Breast epithelium (tissue), 3 donors: ENCODE results near the gene ARFRP1.

ENCODE experiments used
- POLR2A ChIP-seq: fragments of 450-650 bp; IDR thresholded peaks from one replicate; pipeline ENCODE4 v1.6.1; 2016; ENCODE audit warnings: antibody characterized with exemption, mild to moderate bottlenecking, moderate library complexity
- POLR2AphosphoS5 ChIP-seq, 3 donors: sonication (generic); formaldehyde crosslinking; IDR thresholded peaks; one replicate each; pipeline ENCODE4 v1.6.1; 2017; ENCODE audit warnings: antibody characterized with exemption in 3 of 3
- TF ChIP-seq, protein P1 (sequence below), 3 donors: fragments of 450-650 bp; IDR thresholded peaks; one replicate each; pipeline ENCODE4 v1.5.1; 2016 to 2017; ENCODE audit warnings: antibody characterized with exemption in 3 of 3, mild to moderate bottlenecking in 3 of 3, moderate library complexity in 3 of 3

DNA sequence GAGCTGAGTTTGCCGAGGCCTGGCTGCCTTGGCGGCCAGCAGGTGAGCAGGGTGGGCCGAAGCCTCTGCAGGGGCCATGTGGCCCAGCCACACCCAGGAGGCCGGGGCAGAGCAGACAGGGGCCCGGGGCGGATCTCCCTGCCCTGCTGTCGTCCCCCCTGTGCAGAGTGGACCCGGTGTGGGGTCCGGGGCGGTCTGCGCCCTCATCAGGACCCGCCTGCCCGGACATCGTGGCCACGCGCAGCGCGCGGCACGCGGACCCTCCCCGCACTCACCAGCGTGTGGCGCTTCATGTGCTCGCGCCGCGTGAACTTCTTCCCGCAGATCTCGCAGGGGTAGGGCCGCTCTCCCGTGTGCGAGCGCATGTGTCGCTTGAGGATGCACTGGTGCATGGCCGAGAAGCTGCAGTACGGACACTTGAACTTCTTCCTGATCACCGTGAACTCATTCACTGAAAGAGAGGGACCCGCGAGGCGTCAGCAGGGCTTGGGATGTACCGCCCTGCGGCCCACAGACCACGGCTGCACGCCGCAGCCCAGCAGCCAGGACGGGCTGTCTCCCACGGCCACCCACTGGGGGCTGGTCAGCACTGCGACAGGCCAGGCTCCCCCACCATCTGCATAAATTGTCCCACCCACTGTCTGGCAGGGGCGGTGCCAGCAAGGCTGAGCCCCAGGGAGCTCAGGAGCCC, 44.8 kb upstream of the ARFRP1 start:
- TF ChIP-seq, protein P1, sequence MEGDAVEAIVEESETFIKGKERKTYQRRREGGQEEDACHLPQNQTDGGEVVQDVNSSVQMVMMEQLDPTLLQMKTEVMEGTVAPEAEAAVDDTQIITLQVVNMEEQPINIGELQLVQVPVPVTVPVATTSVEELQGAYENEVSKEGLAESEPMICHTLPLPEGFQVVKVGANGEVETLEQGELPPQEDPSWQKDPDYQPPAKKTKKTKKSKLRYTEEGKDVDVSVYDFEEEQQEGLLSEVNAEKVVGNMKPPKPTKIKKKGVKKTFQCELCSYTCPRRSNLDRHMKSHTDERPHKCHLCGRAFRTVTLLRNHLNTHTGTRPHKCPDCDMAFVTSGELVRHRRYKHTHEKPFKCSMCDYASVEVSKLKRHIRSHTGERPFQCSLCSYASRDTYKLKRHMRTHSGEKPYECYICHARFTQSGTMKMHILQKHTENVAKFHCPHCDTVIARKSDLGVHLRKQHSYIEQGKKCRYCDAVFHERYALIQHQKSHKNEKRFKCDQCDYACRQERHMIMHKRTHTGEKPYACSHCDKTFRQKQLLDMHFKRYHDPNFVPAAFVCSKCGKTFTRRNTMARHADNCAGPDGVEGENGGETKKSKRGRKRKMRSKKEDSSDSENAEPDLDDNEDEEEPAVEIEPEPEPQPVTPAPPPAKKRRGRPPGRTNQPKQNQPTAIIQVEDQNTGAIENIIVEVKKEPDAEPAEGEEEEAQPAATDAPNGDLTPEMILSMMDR (IDR thresholded peaks at IDR 0.05), result no peak
- TF ChIP-seq POLR2A, result no peak
- TF ChIP-seq POLR2AphosphoS5 (IDR thresholded peaks at IDR 0.05), result no peak
